ENCODE data around the gene TBPL2. TPM values are rescaled to one million over a fixed set of nuclear protein-coding genes. Genes with fewer than 3 reads are reported as not detected.

The TBPL2 gene
- total RNA-seq, 2 donors from 2014 or later = not detected

DNA sequence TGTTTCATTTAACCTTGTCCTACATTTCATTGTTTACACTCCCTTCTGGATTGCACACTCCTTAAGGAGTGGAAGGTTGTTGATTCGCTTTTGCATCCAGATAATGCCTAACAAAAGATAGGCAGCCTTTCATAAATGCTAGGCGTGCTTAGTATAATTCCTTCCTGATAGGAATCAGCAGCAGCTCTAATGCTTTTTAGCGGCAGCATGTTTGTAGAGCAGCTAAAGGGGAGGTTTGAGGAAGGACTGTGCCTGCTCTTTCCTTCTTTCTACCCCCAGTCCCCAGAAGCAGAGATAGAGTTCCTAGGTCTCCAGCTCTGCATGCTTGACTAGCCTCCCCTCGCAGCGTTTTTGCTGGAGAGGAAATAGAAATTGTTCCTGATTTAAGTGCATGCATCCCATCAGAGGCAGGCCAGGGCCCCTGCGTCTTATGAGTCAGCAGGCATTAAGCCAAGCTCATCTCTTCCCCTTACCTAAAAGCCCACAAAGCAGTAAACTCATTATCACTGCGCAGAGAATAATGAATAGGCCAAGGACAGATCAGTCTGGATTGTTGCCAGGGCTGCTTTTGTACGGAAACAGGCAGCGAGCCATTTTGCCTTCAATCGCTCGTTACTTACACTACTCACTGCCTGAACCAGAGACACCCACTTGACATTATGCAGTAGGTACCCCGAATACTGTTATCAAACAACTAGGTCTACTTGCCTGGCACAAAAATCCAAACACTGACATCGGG lies 14.0 kb upstream of the TBPL2 start:
- no peak for DNase-seq (ENCODE audit: low spot score)
- Histone ChIP-seq H3K27ac (no peak overlapping the region), H3K4me1 (replicated peaks) (no peaks in the 10 kb centered on the region), H3K9me3 (no peaks in the 10 kb centered on the region), H3K27me3 (replicated peaks; ENCODE audit: insufficient read depth) (no peaks in the 10 kb centered on the region), H3K4me3 (no peak overlapping the region), H3K36me3 (no peaks in the 10 kb centered on the region)
- intact Hi-C loops (cut with DNase I) = no loop called here
- TF ChIP-seq, protein P1, sequence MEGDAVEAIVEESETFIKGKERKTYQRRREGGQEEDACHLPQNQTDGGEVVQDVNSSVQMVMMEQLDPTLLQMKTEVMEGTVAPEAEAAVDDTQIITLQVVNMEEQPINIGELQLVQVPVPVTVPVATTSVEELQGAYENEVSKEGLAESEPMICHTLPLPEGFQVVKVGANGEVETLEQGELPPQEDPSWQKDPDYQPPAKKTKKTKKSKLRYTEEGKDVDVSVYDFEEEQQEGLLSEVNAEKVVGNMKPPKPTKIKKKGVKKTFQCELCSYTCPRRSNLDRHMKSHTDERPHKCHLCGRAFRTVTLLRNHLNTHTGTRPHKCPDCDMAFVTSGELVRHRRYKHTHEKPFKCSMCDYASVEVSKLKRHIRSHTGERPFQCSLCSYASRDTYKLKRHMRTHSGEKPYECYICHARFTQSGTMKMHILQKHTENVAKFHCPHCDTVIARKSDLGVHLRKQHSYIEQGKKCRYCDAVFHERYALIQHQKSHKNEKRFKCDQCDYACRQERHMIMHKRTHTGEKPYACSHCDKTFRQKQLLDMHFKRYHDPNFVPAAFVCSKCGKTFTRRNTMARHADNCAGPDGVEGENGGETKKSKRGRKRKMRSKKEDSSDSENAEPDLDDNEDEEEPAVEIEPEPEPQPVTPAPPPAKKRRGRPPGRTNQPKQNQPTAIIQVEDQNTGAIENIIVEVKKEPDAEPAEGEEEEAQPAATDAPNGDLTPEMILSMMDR (IDR thresholded peaks at IDR 0.05) = no peak
- TF ChIP-seq POLR2AphosphoS5 (IDR thresholded peaks at IDR 0.05) (no peak), POLR2A (IDR thresholded peaks at IDR 0.05) (no peak)
- 6% methylated on average over 13 of the region's 13 CpGs for WGBS

DNA sequence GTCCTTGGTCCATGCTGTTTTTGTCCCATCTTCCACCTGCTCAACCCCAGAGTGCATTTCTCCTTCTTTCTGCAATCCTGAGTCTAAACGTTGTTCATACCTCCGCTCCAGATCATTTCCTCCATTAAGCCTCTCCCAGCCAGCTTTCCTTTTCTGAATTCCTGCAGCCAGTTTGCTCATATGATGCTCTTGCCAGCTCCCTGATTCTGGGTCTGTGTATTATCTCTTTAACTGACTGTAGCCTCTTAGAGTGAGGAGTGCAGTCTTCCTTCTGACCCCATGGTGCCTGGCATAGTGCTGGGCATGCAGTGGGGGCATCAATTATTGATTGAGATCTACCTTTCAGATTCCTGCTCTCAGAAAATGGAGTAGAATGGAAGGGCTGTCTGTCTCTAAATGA lies 11.5 kb upstream of the TBPL2 start:
- no peak overlapping the region for H3K27ac ChIP-seq
- H3K4me3 ChIP-seq = no peak overlapping the region
- H3K36me3 ChIP-seq = no peaks in the 10 kb centered on the region
- no peaks in the 10 kb centered on the region for H3K27me3 ChIP-seq (replicated peaks; ENCODE audit: insufficient read depth)
- 65% methylated on average over 2 of the region's 2 CpGs for WGBS
- TF ChIP-seq POLR2A (IDR thresholded peaks at IDR 0.05) (no peak), POLR2AphosphoS5 (IDR thresholded peaks at IDR 0.05) (no peak)
- TF ChIP-seq, protein P1 (IDR thresholded peaks at IDR 0.05) = no peak
- no peaks in the 10 kb centered on the region for H3K4me1 ChIP-seq (replicated peaks)
- intact Hi-C loops (cut with DNase I) = no loop called here
- no peaks in the 10 kb centered on the region for H3K9me3 ChIP-seq
- no peak for DNase-seq (ENCODE audit: low spot score)

DNA sequence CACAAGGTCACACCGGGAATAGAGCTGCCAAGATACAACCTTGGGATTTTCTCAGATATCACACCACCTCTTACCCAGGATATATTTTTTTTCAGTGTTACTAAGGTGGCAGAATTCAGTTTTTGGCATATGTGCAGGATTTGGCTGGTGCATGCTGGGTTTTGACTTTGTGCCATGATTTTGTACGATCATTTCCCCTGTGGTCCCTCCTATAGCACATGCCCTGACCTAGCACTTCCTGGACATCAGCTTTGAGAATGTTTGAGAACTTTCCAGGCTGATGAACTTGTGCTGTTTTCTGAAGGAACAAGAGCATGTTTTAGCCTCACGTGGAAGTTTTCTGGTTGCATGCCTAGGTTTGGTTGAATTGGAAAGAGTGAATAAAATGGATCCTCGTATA lies 11.0 kb upstream of the TBPL2 start:
- Histone ChIP-seq H3K9me3 (no peaks in the 10 kb centered on the region), H3K4me3 (no peak overlapping the region), H3K27me3 (replicated peaks; ENCODE audit: insufficient read depth) (no peaks in the 10 kb centered on the region), H3K4me1 (replicated peaks) (no peaks in the 10 kb centered on the region), H3K27ac (no peak overlapping the region), H3K36me3 (no peaks in the 10 kb centered on the region)
- intact Hi-C loops (cut with DNase I) = no loop called here
- WGBS = 50% methylated on average over 4 of the region's 4 CpGs
- DNase-seq (ENCODE audit: low spot score) = no peak
- no peak for TF ChIP-seq POLR2AphosphoS5 (IDR thresholded peaks at IDR 0.05)
- TF ChIP-seq, protein P1 (IDR thresholded peaks at IDR 0.05) = no peak
- no peak for TF ChIP-seq POLR2A (IDR thresholded peaks at IDR 0.05)

DNA sequence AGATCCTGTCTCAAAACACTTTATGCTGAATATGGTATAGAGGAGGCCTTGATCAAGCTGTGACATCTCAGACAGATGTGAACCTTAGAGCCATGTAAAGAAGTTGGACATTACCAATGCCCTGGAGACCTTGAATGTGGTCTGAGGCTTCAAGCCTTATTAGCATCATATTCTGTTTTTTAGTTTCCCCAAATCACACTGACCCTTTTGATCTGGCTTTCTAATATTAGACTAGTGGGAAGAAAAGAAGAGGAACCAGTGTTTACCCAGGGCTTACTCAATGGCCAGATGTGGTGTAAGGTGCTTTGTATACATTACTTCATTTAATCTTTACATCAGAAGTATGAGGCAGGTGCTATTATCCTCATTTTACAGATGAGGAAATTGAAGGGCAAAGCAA lies 10.6 kb upstream of the TBPL2 start:
- H3K4me1 ChIP-seq (replicated peaks) = no peaks in the 10 kb centered on the region
- no peak for TF ChIP-seq POLR2AphosphoS5 (IDR thresholded peaks at IDR 0.05)
- TF ChIP-seq, protein P1 (IDR thresholded peaks at IDR 0.05) = no peak
- TF ChIP-seq POLR2A (IDR thresholded peaks at IDR 0.05) = no peak
- H3K27ac ChIP-seq = no peak overlapping the region
- no peak for DNase-seq (ENCODE audit: low spot score)
- no peaks in the 10 kb centered on the region for H3K9me3 ChIP-seq
- no peaks in the 10 kb centered on the region for H3K27me3 ChIP-seq (replicated peaks; ENCODE audit: insufficient read depth)
- intact Hi-C loops (cut with DNase I) = no loop called here
- H3K4me3 ChIP-seq = no peak overlapping the region
- no peaks in the 10 kb centered on the region for H3K36me3 ChIP-seq

DNA sequence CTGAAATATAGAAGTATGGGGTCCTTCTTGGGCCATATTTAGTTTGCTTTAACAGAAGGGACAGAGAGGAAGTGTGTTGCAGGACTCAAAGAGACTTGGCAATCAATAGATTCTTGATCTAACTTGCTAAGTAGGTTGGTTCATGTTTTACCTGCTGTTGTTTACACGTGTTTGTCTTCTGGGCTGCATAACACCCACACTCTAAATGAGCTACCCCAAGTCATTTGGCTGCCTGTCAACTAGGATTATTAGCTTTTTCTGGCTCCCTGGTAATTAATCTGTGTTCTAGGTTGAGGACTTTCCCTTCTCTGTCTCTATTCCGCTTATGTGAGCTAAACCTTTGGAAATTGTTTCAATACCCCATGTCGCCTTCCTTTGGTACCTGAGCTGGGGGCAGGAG lies 10.1 kb upstream of the TBPL2 start:
- intact Hi-C loops (cut with DNase I) = no loop called here
- Histone ChIP-seq H3K9me3 (no peaks in the 10 kb centered on the region), H3K36me3 (no peaks in the 10 kb centered on the region), H3K27me3 (replicated peaks; ENCODE audit: insufficient read depth) (no peaks in the 10 kb centered on the region), H3K4me1 (replicated peaks) (no peaks in the 10 kb centered on the region), H3K4me3 (no peak overlapping the region), H3K27ac (no peak overlapping the region)
- DNase-seq (ENCODE audit: low spot score) = no peak
- no peak for TF ChIP-seq POLR2A (IDR thresholded peaks at IDR 0.05)
- TF ChIP-seq, protein P1 (IDR thresholded peaks at IDR 0.05) = no peak
- no peak for TF ChIP-seq POLR2AphosphoS5 (IDR thresholded peaks at IDR 0.05)
- WGBS = 79% methylated on average over 3 of the region's 3 CpGs
